Epithelial cell of esophagus (primary cell): ENCODE data around the gene ANKRD37.

Experiments used
- DNase-seq: peaks from one replicate; pipeline ENCODE4 v3.0.0; 2010; ENCODE audit warnings: low read depth
- H3K4me3 ChIP-seq: 2 replicates; pipeline ENCODE4 v1.5.1; 2011; ENCODE audit warnings: mild to moderate bottlenecking, low read length, control low read depth
- TF ChIP-seq, protein P1 (sequence below): IDR thresholded peaks from 2 replicates; pipeline ENCODE4 v1.5.1; 2011; ENCODE audit warnings: low read depth, mild to moderate bottlenecking, low read length, control low read depth, inconsistent platforms; ENCODE audit not compliant: insufficient read depth; ENCODE audit errors: missing control alignments

ANKRD37 gene

DNA sequence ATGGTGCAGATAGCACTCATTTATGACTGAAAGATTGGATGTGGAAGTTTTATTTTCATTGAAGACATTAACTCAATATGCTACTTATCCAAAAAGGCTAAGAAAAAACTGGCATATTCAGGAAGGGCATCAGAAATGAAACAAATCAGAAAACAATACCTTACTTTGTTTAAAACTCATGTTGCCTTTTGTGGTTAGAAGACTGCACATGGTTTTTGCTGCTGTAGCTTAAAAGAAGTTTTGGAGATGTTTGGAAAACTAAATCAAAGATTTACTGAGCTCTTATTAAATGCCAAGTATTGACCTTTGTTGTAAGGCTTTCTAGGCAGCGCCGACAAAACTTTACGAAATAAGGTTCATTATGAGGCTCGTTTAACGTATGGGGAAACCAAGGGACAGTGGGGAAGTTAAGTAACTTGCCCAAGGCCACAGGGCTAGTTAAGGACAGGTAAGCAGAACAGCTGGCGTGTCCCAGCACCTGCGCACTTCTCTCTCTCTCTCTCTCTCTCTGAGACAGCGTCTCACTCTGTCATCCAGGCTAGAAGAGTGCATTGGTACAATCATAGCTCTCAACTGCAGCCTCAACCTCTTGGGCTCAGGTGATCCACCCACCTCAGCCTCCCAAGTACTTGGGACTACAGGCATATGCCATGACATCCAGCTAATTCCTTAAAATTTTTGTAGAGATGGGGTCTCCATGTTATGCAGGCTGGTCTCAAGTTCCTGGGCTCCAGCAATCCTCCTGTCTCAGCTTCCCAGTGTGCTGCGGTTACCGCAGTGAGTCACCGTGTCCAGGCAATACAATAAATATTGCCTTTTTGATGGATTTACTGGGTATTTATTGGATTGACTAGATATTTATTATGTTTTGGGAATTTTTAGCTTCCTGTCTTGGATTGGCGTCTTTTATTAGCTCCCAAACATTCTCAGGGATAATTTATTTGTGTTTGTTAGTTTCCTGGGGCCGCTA is 17.0 kb upstream of the ANKRD37 start:
- DNase-seq, result peak; percentile 47
- no peak overlapping the region for H3K4me3 ChIP-seq
- TF ChIP-seq, protein P1, sequence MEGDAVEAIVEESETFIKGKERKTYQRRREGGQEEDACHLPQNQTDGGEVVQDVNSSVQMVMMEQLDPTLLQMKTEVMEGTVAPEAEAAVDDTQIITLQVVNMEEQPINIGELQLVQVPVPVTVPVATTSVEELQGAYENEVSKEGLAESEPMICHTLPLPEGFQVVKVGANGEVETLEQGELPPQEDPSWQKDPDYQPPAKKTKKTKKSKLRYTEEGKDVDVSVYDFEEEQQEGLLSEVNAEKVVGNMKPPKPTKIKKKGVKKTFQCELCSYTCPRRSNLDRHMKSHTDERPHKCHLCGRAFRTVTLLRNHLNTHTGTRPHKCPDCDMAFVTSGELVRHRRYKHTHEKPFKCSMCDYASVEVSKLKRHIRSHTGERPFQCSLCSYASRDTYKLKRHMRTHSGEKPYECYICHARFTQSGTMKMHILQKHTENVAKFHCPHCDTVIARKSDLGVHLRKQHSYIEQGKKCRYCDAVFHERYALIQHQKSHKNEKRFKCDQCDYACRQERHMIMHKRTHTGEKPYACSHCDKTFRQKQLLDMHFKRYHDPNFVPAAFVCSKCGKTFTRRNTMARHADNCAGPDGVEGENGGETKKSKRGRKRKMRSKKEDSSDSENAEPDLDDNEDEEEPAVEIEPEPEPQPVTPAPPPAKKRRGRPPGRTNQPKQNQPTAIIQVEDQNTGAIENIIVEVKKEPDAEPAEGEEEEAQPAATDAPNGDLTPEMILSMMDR, result no peak

- no peak for DNase-seq
- TF ChIP-seq, protein P1, result no peak
- no peak overlapping the region for H3K4me3 ChIP-seq
Measured at GRCh38 chr4:185380320-185380719, 16.3 kb upstream of the ANKRD37 start.

- no peak overlapping the region for H3K4me3 ChIP-seq
- TF ChIP-seq, protein P1, result no peak
- peak; percentile 54 for DNase-seq
Measured at GRCh38 chr4:185381288-185382196, 15.1 kb upstream of the ANKRD37 start.

DNA sequence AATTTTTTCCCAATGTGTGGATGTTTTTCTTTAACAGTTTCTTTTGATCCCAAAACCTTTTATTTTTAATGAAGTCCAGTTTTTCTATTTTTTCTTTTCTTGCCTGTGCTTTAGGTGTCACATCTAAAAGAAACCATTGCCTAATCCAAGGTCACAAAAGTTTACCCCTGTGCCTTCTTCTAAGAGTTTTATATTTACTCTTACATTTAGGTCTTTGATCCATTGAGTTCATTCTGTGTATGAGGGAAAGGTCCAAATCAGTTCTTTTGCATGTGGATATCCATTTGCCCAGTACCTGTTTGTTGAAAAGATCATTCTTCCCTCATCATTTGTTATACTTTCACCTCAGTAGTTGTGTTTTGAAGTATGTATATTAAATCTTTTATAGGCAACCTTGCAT is 13.9 kb upstream of the ANKRD37 start:
- TF ChIP-seq, protein P1, result no peak
- H3K4me3 ChIP-seq, result no peak overlapping the region
- DNase-seq, result no peak

DNA sequence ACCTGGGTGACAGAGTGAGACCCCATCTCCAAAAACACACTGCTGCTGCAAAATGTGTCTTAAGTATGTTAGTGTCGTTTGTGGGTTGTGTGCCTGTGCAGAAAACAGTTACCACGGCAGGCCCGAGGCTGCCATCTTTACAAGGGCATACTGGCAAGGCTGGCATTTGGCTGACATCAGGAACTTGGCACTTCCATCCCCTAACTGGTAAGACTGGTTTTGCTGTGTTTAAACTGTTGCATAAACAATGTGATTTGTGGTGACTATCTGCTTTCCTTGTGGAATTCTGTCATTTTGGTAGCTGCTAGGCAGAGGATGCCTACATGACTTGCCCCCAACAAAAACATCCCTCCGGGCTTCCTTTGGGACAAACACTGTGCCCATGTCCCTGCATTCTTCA is 13.2 kb upstream of the ANKRD37 start:
- no peak overlapping the region for H3K4me3 ChIP-seq
- TF ChIP-seq, protein P1, result no peak

DNA sequence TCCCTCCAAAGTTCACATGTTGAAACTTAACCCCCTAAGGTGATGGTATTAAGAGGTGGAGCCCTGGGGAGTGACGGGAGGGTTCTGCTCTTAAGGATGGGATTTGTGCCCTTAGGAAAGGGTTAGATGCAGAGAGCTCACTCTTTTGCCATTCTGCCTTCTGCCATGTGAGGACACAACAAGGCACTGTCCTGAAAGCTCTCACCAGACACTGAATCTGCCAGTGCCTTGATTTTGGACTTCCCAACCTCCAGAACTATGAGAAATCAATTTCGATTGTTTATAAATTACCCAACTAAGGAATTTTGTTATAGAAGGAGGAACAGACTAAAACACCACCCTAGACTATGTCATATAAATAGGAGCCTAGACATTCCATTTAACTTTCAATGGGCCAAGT is 12.6 kb upstream of the ANKRD37 start:
- DNase-seq, result no peak
- no peak overlapping the region for H3K4me3 ChIP-seq
- TF ChIP-seq, protein P1, result no peak

More for the DNA sequence above, 13.2 kb upstream of the ANKRD37 start:
- peak; percentile 88 for DNase-seq
